K562 (cell line): ENCODE data around the gene PLK5. TPM values are rescaled to one million over a fixed set of nuclear protein-coding genes. Genes with fewer than 3 reads are reported as not detected.

ENCODE experiments used
- CBX3 ChIP-seq, 2 experiments: IDR thresholded peaks; 1 replicate in 1 of 2; 2 replicates in 1 of 2; pipeline ENCODE4 v1.6.1; 2012; ENCODE audit warnings: inconsistent platforms in 2 of 2, low read length in 2 of 2, borderline replicate concordance in 1 of 2, control low read depth in 1 of 2
- ETS2 ChIP-seq: IDR thresholded peaks from 2 replicates; pipeline ENCODE4 v1.6.1; 2016; ENCODE audit warnings: borderline replicate concordance, missing genetic modification characterization, mild to moderate bottlenecking, moderate library complexity, missing compliant biosample characterization; ENCODE audit not compliant: poor library complexity, severe bottlenecking
- FOXM1 ChIP-seq, 2 experiments: fragments of 450-650 bp in 1 of 2; sonication (generic) in 1 of 2; formaldehyde crosslinking in 1 of 2; IDR thresholded peaks; 2 replicates each; pipeline versions ENCODE4 v1.6.1 to v1.9.0; 2017 to 2022; ENCODE audit warnings: low read depth in 2 of 2, mild to moderate bottlenecking in 2 of 2, missing genetic modification reagents in 1 of 2, moderate library complexity in 1 of 2
- HEY1 ChIP-seq: fragments of 250-450 bp; sonication (Bioruptor Pico); IDR thresholded peaks from 2 replicates; pipeline ENCODE4 v1.5.0; 2020; ENCODE audit warnings: mild to moderate bottlenecking, moderate library complexity, borderline replicate concordance
- ILK ChIP-seq: fragments of 450-650 bp; IDR thresholded peaks from 2 replicates; pipeline ENCODE4 v1.6.1; 2016; ENCODE audit warnings: missing genetic modification characterization, low read depth, mild to moderate bottlenecking, missing compliant biosample characterization, moderate library complexity, borderline replicate concordance
- NFE2L1 ChIP-seq: fragments of 450-650 bp; IDR thresholded peaks from 2 replicates; pipeline ENCODE4 v1.6.1; 2016; ENCODE audit warnings: missing genetic modification characterization, low read depth, mild to moderate bottlenecking, missing compliant biosample characterization, moderate library complexity, borderline replicate concordance
- NFYB ChIP-seq: IDR thresholded peaks from 2 replicates; pipeline ENCODE4 v1.6.1; 2011; ENCODE audit warnings: mild to moderate bottlenecking, moderate library complexity; ENCODE audit not compliant: insufficient read length; ENCODE audit errors: extremely low read depth
- NRF1 ChIP-seq, 2 experiments: fragments of 450-650 bp; IDR thresholded peaks in 1 of 2; conservative IDR thresholded peaks in 1 of 2; 2 replicates each; pipeline ENCODE4 v1.6.1; 2014; ENCODE audit warnings: mild to moderate bottlenecking in 2 of 2
- POLR2G ChIP-seq: fragments of 200-400 bp; formaldehyde crosslinking; IDR thresholded peaks from 2 replicates; pipeline ENCODE4 v1.6.1; 2017; ENCODE audit warnings: low read depth, mild to moderate bottlenecking, antibody characterized with exemption, low read length, moderate library complexity
- PTTG1 ChIP-seq: fragments of 450-650 bp; IDR thresholded peaks from 2 replicates; pipeline ENCODE4 v1.6.1; 2016; ENCODE audit warnings: low read depth, mild to moderate bottlenecking, missing genetic modification characterization, missing compliant biosample characterization
- REST ChIP-seq, 2 experiments: fragments of 450-650 bp; formaldehyde crosslinking in 1 of 2; IDR thresholded peaks; 2 replicates each; pipeline versions ENCODE4 v1.4.0 to v1.6.1; 2014 to 2020; ENCODE audit warnings: mild to moderate bottlenecking in 2 of 2, borderline replicate concordance in 1 of 2, low read depth in 1 of 2
- SMAD1 ChIP-seq: fragments of 150-350 bp; IDR thresholded peaks from 2 replicates; pipeline ENCODE4 v1.6.1; 2014; ENCODE audit warnings: low read length, low read depth; ENCODE audit not compliant: partially characterized antibody
- TRIM28 ChIP-seq: fragments of 450-650 bp; IDR thresholded peaks from 2 replicates; pipeline ENCODE4 v1.6.1; 2017
- USF2 ChIP-seq: sonication (generic); formaldehyde crosslinking; IDR thresholded peaks from 2 replicates; pipeline ENCODE4 v1.5.0; 2020; ENCODE audit warnings: missing genetic modification reagents
- ZBTB33 ChIP-seq: sonication (generic); formaldehyde crosslinking; IDR thresholded peaks from 2 replicates; pipeline ENCODE4 v1.8.1; 2023; ENCODE audit warnings: mild to moderate bottlenecking, missing genetic modification reagents
- ZKSCAN1 ChIP-seq: fragments of 150-350 bp; IDR thresholded peaks from 2 replicates; pipeline ENCODE4 v1.6.1; 2016; ENCODE audit warnings: low read depth, low read length
- ZNF695 ChIP-seq: fragments of 450-650 bp; formaldehyde crosslinking; IDR thresholded peaks from 2 replicates; pipeline ENCODE4 v1.4.0; 2020; ENCODE audit warnings: mild to moderate bottlenecking, moderate library complexity
- polyA plus RNA-seq, 8 experiments: library from polyadenylated mRNA; depleted of rRNA in 4 of 8; stranded (reverse) in 5 of 8; unstranded in 3 of 8; fragments of >200 nt; fragmentation: Nextera tagmentation in 2 of 8; fragmentation: Illumina TruSeq in 1 of 8; extraction: Ambion mirVana in 2 of 8; extraction: Trizol in 1 of 8; gene quantifications; 2 replicates each; pipeline versions ENCODE4 v1.2.1 to v1.2.3, GENCODE V29; 2011 to 2014; ENCODE audit warnings: inconsistent platforms in 1 of 8, missing spikeins in 1 of 8
- total RNA-seq, 7 experiments: library from RNA; depleted of rRNA in 6 of 7; stranded (reverse); fragments of >200 nt in 6 of 7; fragmentation: Illumina TruSeq in 2 of 7; extraction: Trizol in 2 of 7; gene quantifications; 2 replicates each; pipeline versions ENCODE4 v1.2.1 to v1.2.3, GENCODE V29; 2011 to 2021; ENCODE audit warnings: low replicate concordance in 1 of 7

The PLK5 gene
- total and polyA plus RNA-seq, 9 of the 15 experiments (the other 6 are each of a cell fraction or from before 2014, with no cell fraction given): 0.04 to 0.23 (median 0.11) TPM; not detected in 5

GRCh38 chr19:1516395-1516753 lies 7.5 kb upstream of the PLK5 start (continued):
- TF ChIP-seq REST (IDR thresholded peaks at IDR 0.05; ENCODE audit: borderline replicate concordance): no peak
- no peak for TF ChIP-seq REST (CRISPR knock-in tag; IDR thresholded peaks at IDR 0.05; ENCODE audit: low read depth)
- TF ChIP-seq HEY1: no peak
- 0 out of 2 replicates have a peak, but pooled peaks have one; percentile 21 for TF ChIP-seq TRIM28
- no peak for TF ChIP-seq POLR2G
- no peak for TF ChIP-seq FOXM1 (IDR thresholded peaks at IDR 0.05; ENCODE audit: low read depth)
- TF ChIP-seq FOXM1 (CRISPR knock-in tag; IDR thresholded peaks at IDR 0.05; ENCODE audit: low read depth): no peak
- TF ChIP-seq SMAD1: no peak
- TF ChIP-seq CBX3 (IDR thresholded peaks at IDR 0.05; ENCODE audit: borderline replicate concordance in 1 of 2, low read length in 2 of 2): peak in 1 of 2 experiments; percentile 48; a peak in 1 of 3 replicates
- TF ChIP-seq PTTG1 (tag): no peak
- no peak for TF ChIP-seq ETS2 (tag)
- no peak for TF ChIP-seq ZKSCAN1
- TF ChIP-seq NFE2L1 (tag): no peak
- TF ChIP-seq NRF1 (conservative IDR thresholded peaks at IDR 0.05 in 1 of 2, IDR thresholded peaks at IDR 0.05 in 1 of 2): no peak
- TF ChIP-seq ZNF695 (CRISPR knock-in tag): no peak
- no peak for TF ChIP-seq ILK
- TF ChIP-seq NFYB: peak; percentile 75
- peak; percentile 81 for TF ChIP-seq USF2 (CRISPR knock-in tag)
- no peak for TF ChIP-seq ZBTB33 (CRISPR knock-in tag)
